Measurements from ENCODE around the gene NAPA.

NAPA gene

GRCh38 chr19:47485210-47485609, 29.7 kb downstream of the NAPA start:
- DNase-seq: no peak

DNA sequence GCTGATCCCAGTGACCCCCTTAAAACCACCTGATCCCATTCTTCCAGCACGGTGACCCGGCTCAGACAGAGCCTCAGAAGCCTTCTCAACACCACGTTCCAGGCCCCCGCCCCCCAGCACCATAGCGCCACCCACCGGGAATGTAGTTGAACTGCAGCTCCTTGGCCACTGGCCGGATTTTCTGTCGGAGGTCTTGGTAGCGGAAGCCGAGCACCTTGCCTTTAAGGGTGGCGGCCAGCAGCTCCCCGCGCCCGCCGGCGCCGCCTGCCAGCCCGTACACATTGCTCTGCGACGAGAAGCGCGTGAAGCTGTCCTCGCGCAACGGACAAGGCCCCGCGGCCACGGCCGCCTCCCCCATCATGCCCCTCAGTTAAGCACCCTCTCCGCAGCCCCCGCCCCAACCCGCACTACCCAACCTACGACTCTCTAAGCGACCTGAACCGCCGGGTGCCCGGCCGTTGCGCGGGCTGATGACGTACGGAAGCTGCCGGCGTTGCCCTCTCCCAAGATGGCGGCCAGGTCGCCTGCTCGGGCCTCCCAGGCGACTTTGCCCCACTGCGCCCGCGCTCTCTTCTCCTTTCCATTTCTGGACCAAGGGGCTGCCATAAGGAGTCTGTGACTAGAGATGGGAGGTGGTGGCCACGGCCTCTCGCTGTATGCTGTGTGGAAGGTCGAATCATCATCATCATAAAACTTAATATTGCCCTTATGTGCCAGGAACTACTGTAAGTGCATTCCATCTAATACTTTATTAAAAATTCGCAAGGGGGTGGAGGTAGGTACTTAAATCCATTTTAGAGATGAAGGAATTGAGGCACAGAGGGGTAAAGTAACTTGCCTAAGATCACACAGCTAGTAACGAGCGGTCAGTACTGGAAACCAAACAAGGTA, 30.8 kb downstream of the NAPA start, which contains the start of gene KPTN:
KPTN (minus strand) TSS at position 420 of the 891 bp plus-strand sequence; CDS start at position 361, 59 bp downstream.
- DNase-seq: peak; percentile 82

- DNase-seq: no peak
These were observed 31.7 kb downstream of the NAPA start for GRCh38 chr19:47483200-47483599.

DNA sequence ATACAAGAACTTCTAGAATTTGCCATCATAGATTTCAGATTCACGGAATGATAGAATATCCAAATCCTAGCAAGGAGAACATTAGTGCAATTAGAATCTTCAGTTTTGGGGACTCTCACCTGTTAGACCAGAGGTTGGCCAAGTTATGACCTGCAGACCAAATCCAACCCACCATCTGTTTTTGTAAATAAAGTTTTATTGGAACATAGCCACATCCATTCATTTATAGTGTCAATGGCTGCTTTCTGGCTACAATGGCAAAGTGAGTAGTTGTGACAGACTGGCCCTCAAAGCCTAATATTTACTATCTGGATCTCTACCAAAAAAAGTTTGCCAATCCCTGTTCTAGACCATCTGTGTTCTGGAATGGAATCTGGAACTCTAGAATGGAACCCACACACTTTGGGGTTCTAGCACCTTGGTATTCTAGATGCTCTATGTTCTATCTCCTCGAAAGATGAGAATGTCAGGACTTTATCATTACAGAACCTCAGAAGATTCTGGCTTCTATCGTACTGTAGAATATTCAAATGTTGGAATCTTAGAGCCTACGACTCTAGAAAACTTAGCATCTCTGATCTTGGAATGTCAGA, 33.3 kb downstream of the NAPA start:
- no peak for DNase-seq

GRCh38 chr19:47480658-47481057, 34.2 kb downstream of the NAPA start:
- no peak for DNase-seq

- DNase-seq: no peak
These were observed 35.0 kb downstream of the NAPA start for GRCh38 chr19:47479701-47480503.

- DNase-seq: no peak
These were observed 38.4 kb downstream of the NAPA start for GRCh38 chr19:47476438-47476972.

GRCh38 chr19:47475465-47475864, 39.4 kb downstream of the NAPA start:
- DNase-seq: no peak

DNA sequence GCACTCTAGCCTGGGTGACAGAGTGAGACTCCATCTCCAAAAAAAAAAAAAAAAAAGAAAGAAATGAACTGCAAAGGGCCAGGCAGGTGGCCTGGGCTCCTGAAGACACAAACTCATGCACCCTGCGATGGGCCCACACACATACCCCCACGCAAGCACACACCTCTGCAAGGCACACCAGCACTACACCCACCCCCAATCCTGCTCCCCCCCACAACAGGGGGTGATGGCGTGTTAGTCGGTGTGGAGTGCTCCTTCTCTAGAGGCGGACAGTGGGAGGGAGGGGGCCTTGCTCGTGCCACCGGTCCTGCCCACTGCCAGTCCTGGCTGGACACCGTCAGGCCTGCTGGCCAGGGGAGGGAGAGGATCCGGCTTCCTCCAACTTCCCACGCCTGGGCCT, 41.5 kb downstream of the NAPA start:
- DNase-seq: no peak

GRCh38 chr19:47471733-47472457, 43.0 kb downstream of the NAPA start, which contains the start of gene SLC8A2:
Gene SLC8A2, minus strand, starts transcription at chr19:47471893. Its CDS starts 5,490 bp downstream, at chr19:47466403.
- DNase-seq: peak; percentile 62

GRCh38 chr19:47471381-47471732, 43.5 kb downstream of the NAPA start:
- no peak for DNase-seq

GRCh38 chr19:47470447-47471195, 44.2 kb downstream of the NAPA start:
- DNase-seq: no peak

DNA sequence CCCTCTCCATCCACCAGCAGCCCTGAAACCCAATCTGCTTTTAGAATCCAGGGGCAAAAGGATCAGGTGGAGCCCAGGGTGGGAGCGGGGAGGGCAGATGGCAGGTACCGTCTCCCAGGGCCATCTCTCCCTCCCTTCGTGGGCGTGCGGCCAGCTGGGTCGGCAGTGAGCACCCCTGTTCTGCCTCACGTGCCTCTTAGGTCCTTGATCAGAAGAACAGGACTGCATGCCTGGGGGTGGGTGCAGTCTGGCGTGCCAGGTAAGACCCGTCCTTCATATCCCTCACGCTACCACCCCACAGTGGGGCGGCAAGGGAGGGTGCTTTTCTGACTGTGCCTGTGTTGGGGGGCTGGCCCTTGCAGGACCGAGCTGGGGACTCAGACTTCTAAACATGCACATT, 45.1 kb downstream of the NAPA start:
- DNase-seq: no peak

- no peak for DNase-seq
These were observed 45.5 kb downstream of the NAPA start for GRCh38 chr19:47469363-47469700.

GRCh38 chr19:47467914-47468313, 46.9 kb downstream of the NAPA start:
- DNase-seq: no peak

DNA sequence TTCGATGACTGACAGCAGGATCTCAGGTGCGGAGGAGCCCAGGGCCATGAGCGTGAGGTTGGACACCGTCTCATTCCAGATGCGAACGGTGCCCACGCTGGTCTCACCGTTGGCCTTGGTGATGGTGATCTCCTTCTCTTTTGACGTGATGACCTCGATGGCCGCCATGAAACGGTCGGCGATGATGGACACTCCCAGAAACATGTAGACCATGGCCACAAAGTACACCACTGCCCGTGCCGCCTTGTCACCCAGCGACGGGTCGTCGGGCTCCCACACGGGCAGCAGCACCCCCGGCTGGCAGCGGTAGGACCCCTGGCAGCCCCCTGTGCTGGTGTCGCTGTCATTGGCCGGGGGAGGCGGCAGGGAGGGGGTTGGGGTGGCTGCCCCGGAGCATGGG, 48.9 kb downstream of the NAPA start:
- DNase-seq: no peak

- no peak for DNase-seq
These were observed 50.0 kb downstream of the NAPA start for GRCh38 chr19:47464675-47465419.

GRCh38 chr19:47461876-47462275, 53.0 kb downstream of the NAPA start:
- DNase-seq: no peak

DNA sequence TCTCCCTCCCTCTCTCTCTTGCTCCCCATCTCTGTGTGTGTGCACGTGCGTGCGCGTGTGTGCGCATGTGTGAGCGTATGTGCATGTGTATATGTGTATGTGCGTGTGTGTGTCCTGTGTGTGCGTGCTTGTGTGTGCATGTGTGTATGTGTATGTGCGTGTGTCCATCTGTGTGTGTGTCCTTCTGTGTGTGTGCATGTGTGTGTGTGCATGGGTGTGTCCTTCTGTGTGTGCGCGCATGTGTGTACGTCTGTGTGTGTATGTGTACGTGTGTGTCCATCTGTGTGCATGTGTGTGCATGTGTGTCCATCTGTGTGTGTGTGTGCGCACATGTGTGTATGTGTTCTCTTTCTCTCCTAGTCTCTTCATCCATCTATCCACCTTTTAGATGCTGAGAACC, 55.4 kb downstream of the NAPA start:
- no peak for DNase-seq

GRCh38 chr19:47458672-47459071, 56.2 kb downstream of the NAPA start:
- no peak for DNase-seq
